ENCODE measurements around the gene EPN2. TPM values are rescaled to one million over a fixed set of nuclear protein-coding genes. Genes with fewer than 3 reads are reported as not detected.
A peak's percentile ranks its signal among the peaks of the same experiment; 100 is the strongest.

The EPN2 gene
- polyA plus RNA-seq, 6 donors from 2014 or later: 9.8 to 35.0 (median 28.9) TPM

DNA sequence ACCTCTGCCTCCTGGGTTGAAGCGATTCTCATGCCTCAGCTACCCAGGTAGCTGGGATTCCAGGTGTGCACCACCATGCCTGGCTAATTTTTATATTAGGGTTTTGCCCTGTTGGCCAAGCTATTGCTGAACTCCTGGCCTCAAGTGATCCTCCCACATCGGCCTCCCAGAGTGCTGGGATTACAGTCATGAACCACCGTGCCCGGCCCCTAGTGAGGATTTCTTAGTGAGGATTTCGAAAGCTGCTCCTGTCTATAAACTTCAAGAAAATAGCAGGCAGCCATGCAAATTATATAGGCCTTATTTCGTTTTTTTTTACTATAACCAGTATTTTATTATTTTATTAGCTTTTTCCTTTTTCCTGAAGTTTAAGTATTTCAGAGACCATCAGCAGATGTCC is 41.6 kb downstream of the EPN2 start:
- no peak overlapping the region for H3K27ac Mint-ChIP-seq
- H3K36me3 Mint-ChIP-seq: peaks cover 8 to 17% of the 10 kb centered on the region in 2 donors
- H3K9me3 Mint-ChIP-seq: no peaks in the 10 kb centered on the region
- H3K27me3 Mint-ChIP-seq: peaks cover 7 to 29% (median 17%) of the 10 kb centered on the region in 3 donors
- no peak overlapping the region for H3K4me3 Mint-ChIP-seq
- peaks cover 2 to 9% (median 8%) of the 10 kb centered on the region in 3 donors for H3K4me1 Mint-ChIP-seq
- ATAC-seq (ENCODE audit: low read depth in 2 of 2): no peak
- DNase-seq: no peak

DNA sequence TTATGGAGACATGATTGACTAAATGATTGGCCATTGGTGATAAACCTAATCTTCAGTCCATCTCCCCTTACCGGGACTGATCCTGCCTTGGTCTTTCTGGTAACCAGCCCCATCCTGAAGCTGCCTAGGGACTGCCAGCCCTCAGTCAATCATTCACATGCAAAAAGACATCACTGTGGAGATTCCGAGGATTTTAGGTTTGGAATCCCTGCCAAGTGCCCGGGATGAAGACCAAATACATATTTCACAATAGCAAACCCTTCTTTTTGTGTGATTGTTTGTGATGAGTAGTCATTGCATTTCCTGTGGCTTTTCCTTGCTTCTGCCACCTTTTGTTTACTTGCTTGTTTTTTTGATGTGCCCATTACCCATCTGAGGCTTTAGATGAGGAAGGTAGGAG is 44.0 kb downstream of the EPN2 start:
- no peaks in the 10 kb centered on the region for H3K9me3 Mint-ChIP-seq
- no peak for ATAC-seq (ENCODE audit: low read depth in 2 of 2)
- H3K36me3 Mint-ChIP-seq: peaks cover 0 to 10% of the 10 kb centered on the region in 2 donors
- peaks cover 13 to 25% (median 22%) of the 10 kb centered on the region in 3 donors for H3K4me1 Mint-ChIP-seq
- H3K4me3 Mint-ChIP-seq: no peak overlapping the region
- DNase-seq: no peak
- H3K27ac Mint-ChIP-seq: no peak overlapping the region
- H3K27me3 Mint-ChIP-seq: peaks cover 5 to 36% (median 19%) of the 10 kb centered on the region in 3 donors

DNA sequence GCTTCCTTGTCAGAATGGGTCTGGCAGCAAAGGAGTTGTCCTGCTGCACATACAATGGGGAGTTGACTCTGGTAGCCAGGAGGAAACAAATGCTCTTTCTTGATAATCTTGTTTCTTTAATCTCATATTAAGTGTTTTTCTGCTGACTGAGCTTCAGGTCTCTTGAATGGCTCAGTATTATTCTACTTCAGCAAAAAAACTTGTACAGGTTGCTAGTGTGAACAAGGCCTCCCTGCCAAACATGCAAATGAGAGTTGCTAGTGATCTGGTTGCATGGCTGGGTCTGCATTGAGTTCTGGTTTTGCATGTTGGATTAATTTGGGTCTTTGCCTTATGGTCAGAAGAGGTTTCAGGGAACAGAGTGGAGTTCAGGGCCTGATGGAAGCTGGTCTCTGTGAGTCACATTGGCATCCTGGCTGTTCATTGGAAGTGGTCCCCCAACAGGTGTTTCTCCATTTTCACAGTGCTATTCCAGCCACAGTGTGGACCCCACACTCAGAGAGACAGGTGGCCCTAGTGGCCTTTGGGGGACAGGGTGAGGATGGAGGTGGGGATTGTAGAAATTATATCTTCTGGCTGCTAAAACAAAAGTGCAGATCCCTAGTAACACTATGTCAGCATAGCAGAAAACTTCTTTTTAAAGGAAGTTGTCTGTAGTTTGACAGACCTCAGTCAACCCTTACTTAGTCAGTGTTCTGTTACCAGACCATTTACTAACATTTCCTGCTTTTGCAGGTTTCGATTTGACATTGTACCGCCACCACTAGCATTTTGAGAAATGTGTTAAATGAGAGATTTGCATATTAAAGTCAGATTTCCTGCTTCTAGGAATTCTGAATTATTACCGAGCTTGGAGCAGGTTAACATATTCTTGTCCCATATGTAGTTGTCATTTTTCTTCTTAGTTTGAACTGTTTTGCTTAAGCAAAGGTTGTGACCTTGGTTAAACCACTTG is 47.1 kb downstream of the EPN2 start:
- Mint-ChIP-seq H3K4me3 (peak overlapping the region in 7 of 8 donors; percentile 34 to 86 (median 51)), H3K9me3 (no peaks in the 10 kb centered on the region), H3K27me3 (peaks cover 33 to 56% (median 41%) of the 10 kb centered on the region in 3 donors), H3K27ac (peak overlapping the region; percentile 15 to 91 (median 77)), H3K4me1 (peaks cover 26 to 34% (median 29%) of the 10 kb centered on the region in 3 donors), H3K36me3 (peaks cover 11 to 18% of the 10 kb centered on the region in 2 donors)
- ATAC-seq (ENCODE audit: low read depth in 2 of 2) (peak; percentile 94 to 95), DNase-seq (peak; percentile 48)

DNA sequence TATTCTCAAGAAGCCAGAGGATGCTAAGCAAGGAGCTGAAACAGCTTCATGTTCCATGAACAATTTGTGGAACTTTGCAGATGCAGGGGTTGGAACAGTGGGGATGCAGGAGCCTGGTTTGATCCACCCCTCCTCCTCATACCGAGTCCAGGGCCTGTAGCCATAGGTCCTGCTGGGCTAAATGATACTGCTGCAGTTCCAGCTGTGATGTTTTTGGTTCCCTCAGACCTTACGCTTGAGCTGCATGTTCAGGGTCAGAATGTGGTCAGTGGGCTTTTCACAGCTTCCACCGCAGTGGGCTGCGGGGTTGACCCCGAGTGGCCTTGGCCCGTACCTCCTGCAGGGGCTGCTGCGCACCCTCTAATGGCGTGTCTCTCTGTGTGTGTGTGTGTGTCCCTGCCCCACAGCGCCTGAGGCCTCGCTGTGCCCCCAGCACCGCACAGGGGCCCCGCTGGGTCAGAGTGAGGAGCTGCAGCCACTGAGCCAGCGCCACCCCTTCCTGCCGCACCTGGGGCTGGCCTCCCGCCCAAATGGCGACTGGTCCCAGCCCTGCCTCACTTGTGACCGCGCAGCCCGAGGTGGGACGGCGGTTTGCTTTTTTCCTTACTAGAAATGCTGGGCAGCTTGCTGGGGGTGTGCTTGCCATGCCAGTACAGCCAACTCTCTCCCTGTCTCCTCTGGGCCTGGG is 48.2 kb downstream of the EPN2 start:
- Mint-ChIP-seq H3K27me3 (peaks cover 42 to 59% (median 44%) of the 10 kb centered on the region in 3 donors), H3K36me3 (peaks cover 13 to 18% of the 10 kb centered on the region in 2 donors), H3K9me3 (no peaks in the 10 kb centered on the region), H3K4me3 (peak overlapping the region in 1 of 8 donors; percentile 35), H3K27ac (no peak overlapping the region), H3K4me1 (peaks cover 30 to 38% (median 38%) of the 10 kb centered on the region in 3 donors)
- ATAC-seq (ENCODE audit: low read depth in 2 of 2) (no peak), DNase-seq (no peak)

DNA sequence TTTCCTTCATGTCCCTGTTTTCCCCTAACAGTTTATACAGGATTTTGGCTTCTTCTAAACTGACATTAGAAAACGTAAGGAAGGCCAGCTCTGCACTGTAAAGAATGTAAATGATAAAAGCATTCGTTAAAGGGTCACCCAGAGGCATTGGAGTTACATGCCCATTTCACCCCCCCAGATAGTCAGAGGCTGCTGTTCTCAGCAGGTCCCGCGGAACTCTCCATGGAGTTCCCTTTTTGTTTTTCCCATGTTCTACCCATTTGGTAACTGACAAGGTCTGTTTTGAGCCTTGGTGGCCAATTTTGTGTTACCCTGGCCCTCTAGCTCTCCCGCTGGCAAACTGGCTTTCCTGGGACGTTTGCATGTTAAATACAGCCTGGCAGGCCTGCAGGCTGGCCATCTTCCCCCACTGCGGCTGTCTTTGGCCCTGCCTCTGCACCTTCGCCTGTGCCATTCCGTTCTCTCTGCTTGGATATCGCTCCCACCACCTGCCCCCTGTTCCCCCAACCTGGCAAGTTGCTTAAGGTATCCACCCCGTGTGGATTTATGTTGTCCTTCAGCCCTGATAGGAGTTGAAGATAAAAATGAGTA is 49.7 kb downstream of the EPN2 start:
- DNase-seq: no peak
- Mint-ChIP-seq H3K27ac (no peak overlapping the region), H3K9me3 (no peaks in the 10 kb centered on the region), H3K4me1 (peaks cover 35 to 45% (median 40%) of the 10 kb centered on the region in 3 donors), H3K36me3 (peaks cover 5 to 18% of the 10 kb centered on the region in 2 donors), H3K27me3 (peaks cover 41 to 57% (median 51%) of the 10 kb centered on the region in 3 donors), H3K4me3 (no peak overlapping the region)
- no peak for ATAC-seq (ENCODE audit: low read depth in 2 of 2)

DNA sequence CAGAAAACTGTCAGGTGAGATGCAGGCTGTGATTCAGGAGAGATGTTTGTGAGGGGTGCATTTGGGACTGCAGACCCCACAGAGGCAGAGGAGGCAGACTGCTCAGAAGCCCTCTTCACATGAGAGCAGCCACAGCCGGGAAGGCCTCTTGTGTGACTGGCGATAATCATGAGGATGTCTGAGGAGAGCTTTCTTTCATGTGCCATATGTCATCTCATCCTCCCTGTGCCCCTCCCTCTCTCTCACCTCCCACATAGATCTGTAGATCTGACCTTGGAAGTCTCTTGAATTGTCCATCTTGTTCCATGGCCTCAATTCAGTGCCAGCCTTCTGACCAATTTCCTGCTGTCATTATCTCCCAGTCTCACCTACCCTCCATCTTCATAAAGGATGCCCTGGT is 50.5 kb downstream of the EPN2 start:
- no peaks in the 10 kb centered on the region for H3K9me3 Mint-ChIP-seq
- peaks cover 38 to 45% (median 40%) of the 10 kb centered on the region in 3 donors for H3K4me1 Mint-ChIP-seq
- peaks cover 11 to 18% of the 10 kb centered on the region in 2 donors for H3K36me3 Mint-ChIP-seq
- no peak overlapping the region for H3K4me3 Mint-ChIP-seq
- no peak overlapping the region for H3K27ac Mint-ChIP-seq
- peaks cover 46 to 60% (median 51%) of the 10 kb centered on the region in 3 donors for H3K27me3 Mint-ChIP-seq
- DNase-seq (no peak), ATAC-seq (ENCODE audit: low read depth in 2 of 2) (no peak)

DNA sequence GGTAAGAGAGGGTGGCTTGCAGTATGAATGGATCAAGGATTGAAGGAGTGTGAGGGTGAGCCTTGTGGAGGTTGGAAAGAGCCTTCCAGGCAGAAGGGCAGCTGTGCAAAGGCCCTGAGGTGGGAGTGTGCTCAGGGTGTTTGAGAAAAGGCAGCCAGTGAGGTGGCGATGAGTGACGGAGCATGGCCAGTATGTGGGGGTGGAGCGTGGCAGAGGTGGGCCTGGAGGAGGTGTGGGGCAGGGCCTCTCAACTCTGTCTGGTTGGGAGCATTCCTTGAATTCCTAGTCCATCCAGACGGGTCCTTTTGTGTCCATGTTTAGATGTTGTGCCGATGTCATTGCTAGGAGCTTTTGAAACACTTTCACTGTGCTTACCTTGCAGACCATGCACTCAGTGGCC is 51.3 kb downstream of the EPN2 start:
- no peak overlapping the region for H3K27ac Mint-ChIP-seq
- H3K4me1 Mint-ChIP-seq: peaks cover 34 to 39% (median 38%) of the 10 kb centered on the region in 3 donors
- H3K9me3 Mint-ChIP-seq: no peaks in the 10 kb centered on the region
- DNase-seq (no peak), ATAC-seq (ENCODE audit: low read depth in 2 of 2) (no peak)
- no peak overlapping the region for H3K4me3 Mint-ChIP-seq
- peaks cover 46 to 60% (median 51%) of the 10 kb centered on the region in 3 donors for H3K27me3 Mint-ChIP-seq
- peaks cover 11 to 18% of the 10 kb centered on the region in 2 donors for H3K36me3 Mint-ChIP-seq

DNA sequence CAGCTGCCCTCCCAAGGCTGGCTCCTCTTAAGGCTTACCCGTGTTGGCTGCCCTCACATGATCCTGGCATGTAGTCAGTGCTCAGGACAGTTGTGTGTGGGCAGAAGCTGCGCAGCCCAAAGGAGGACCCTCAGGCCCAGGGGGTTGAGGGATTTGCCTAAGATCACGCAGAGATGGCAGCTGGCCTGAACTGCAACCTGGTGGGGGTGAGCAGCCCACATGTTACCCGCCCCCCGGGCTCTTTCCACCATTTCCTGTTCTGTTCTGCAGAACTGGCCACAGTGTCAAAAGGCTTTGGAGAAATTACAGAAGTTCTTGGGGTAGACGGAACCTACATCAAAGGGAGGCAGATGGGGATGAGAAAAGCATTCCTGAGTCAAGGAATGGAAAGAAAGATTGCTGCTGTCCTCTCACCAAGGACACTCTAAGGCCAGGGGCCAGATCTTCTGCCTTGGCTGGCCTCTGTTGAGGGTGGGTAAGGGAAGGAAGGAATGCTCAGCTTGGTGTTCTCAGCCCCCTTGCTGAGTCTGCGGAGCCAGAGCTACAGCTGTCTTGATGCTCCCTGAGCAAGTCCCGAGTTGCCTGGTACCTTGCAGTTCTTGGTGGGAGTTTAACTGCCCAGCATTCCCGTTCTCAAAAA is 53.0 kb downstream of the EPN2 start:
- DNase-seq: no peak
- peaks cover 25 to 32% (median 29%) of the 10 kb centered on the region in 3 donors for H3K4me1 Mint-ChIP-seq
- no peaks in the 10 kb centered on the region for H3K9me3 Mint-ChIP-seq
- peak overlapping the region in 1 of 6 donors; percentile 61 for H3K27ac Mint-ChIP-seq
- peak overlapping the region in 1 of 8 donors; percentile 32 for H3K4me3 Mint-ChIP-seq
- peaks cover 46 to 60% (median 51%) of the 10 kb centered on the region in 3 donors for H3K27me3 Mint-ChIP-seq
- peak; percentile 25 to 40 for ATAC-seq (ENCODE audit: low read depth in 2 of 2)
- peaks cover 11 to 18% of the 10 kb centered on the region in 2 donors for H3K36me3 Mint-ChIP-seq

DNA sequence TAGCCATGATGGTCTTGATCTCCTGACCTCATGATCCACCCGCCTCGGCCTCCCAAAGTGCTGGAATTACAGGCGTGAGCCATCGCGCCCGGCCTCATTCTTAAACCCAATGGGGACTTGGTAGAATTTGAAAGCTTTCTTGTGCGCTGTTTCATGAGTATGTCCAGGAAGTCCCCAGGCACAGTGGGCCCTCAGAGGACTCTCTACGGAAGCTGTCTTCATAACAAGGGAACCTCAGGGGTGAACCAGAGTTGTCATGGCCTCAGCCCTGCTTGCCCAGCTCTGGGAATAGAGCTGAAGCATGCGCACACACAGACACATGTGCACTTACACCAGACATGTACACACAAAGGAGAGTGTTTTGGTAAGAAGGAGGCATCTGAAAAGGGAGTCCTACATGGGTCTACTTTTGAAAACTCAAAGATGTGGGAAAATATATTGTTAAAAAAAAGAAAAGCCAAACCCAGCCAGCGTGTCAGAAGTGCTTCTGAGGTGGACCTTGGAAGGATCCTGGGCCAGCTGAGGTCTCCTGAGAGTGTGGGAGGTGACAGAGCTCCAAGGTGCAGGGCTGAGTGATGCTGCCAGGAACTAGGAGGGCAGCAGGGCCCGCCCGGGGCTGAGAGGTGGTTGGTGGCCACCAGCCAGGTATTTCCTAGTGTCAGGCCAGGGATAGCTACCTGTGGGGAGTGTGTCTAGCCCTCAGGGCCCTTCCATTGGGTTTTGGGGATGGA is 54.6 kb downstream of the EPN2 start:
- DNase-seq (no peak), ATAC-seq (ENCODE audit: low read depth in 2 of 2) (no peak)
- Mint-ChIP-seq H3K4me3 (no peak overlapping the region), H3K27me3 (peaks cover 41 to 53% (median 44%) of the 10 kb centered on the region in 3 donors), H3K4me1 (peaks cover 25 to 32% (median 29%) of the 10 kb centered on the region in 3 donors), H3K27ac (peak overlapping the region in 3 of 6 donors; percentile 36 to 87 (median 67)), H3K9me3 (no peaks in the 10 kb centered on the region), H3K36me3 (peaks cover 11 to 18% of the 10 kb centered on the region in 2 donors)

DNA sequence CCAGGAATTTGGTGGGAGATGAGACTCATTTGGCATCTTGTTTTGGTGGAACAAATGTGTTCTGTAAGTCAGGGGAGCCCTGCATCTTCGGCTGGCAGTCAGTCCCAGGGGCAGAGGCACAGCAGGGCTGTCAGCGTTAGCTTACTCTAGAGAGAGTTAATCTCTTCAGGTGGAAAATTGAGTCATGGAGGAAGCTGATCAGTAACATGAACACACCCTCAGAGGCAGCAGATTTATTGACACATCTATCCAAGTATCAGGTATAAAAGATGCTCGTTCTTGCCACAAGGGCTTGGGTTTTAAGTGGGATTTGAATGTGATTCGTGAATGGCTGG is 55.2 kb downstream of the EPN2 start:
- Mint-ChIP-seq H3K9me3 (no peaks in the 10 kb centered on the region), H3K27me3 (peaks cover 37 to 51% (median 39%) of the 10 kb centered on the region in 3 donors), H3K4me1 (peaks cover 25 to 35% (median 26%) of the 10 kb centered on the region in 3 donors), H3K27ac (peak overlapping the region in 2 of 6 donors; percentile 40 to 87), H3K4me3 (no peak overlapping the region), H3K36me3 (peaks cover 11 to 14% of the 10 kb centered on the region in 2 donors)
- no peak for DNase-seq
- no peak for ATAC-seq (ENCODE audit: low read depth in 2 of 2)

DNA sequence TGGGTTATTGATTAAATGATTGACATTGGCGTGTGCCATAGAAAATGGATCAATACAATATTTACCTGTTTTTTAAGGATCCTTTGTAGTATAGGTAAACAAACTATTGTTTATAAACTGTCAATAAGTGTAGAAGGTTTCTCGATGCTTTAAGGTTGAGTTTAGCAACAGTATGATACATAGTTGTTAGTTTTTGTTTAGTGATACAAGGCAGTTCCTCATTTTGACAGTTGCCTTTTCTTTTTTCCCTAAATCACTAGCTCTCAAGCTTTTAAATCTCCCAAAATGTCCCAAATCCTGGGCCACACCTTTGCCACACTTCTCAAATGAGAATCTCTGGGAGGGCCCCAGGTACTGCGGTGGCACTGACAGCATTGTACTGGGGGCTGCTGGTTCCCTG is 57.3 kb downstream of the EPN2 start:
- Mint-ChIP-seq H3K27me3 (peaks cover 16 to 33% (median 22%) of the 10 kb centered on the region in 3 donors), H3K9me3 (no peaks in the 10 kb centered on the region), H3K4me1 (peaks cover 15 to 29% (median 16%) of the 10 kb centered on the region in 3 donors), H3K27ac (no peak overlapping the region), H3K4me3 (no peak overlapping the region), H3K36me3 (peaks cover 0 to 8% of the 10 kb centered on the region in 2 donors)
- no peak for ATAC-seq (ENCODE audit: low read depth in 2 of 2)
- no peak for DNase-seq

DNA sequence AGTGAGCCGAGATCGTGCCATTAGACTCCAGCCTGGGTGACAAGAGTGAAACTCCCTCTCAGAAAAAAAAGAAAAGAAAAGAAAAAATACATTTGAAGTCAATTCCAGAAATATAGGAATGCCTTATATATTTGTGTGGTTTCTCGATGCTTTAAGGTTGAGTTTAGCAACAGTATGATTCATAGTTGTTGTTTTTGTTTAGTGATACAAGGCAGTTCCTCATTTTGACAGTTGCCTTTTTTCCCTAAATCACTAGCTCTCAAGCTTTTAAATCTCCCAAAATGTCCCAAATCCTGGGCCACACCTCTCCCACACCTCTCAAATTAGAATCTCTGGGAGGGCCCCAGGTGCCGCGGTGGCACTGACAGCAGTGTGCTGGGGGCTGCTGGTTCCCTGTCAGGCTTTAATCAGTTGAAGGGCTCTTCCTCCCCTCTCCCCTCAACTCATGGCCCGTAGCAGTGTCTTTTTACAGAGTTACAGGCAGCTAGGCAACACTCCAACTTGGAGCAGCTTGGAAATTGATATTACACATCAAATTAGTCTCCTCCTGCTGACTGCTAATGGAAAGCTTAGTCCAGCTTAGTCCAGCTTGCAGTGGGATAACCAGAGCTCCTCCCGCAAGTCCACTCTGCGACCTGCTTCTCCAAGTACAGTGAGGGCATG is 58.4 kb downstream of the EPN2 start:
- DNase-seq (no peak), ATAC-seq (ENCODE audit: low read depth in 2 of 2) (no peak)
- no peaks in the 10 kb centered on the region for H3K9me3 Mint-ChIP-seq
- H3K4me1 Mint-ChIP-seq: peaks cover 11 to 20% (median 12%) of the 10 kb centered on the region in 3 donors
- H3K36me3 Mint-ChIP-seq: peaks cover 0 to 8% of the 10 kb centered on the region in 2 donors
- H3K27me3 Mint-ChIP-seq: peaks cover 6 to 23% (median 17%) of the 10 kb centered on the region in 3 donors
- no peak overlapping the region for H3K27ac Mint-ChIP-seq
- H3K4me3 Mint-ChIP-seq: no peak overlapping the region
